ENCODE results near the gene NFIB.

The NFIB gene

DNA sequence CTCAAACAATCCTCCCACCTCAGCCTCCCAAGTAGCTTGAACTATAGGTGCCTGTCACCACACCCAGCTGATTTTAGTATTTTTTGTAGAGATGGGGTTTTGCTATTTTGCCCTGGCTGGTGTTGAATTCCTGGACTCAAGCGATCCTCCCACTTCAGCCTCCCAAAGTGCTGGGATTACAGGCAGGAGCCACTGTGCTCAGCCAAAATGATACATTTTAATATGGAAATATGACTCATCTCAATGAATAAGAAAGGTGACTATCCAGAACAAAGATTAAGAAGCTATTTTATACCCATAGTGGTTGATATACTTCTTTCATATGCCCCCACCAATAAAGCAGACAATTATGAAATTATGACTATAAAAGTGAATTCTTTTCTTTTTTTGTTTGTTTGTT lies 166.2 kb downstream of the NFIB start:
- ATAC-seq (no peak), DNase-seq (no peak)

DNA sequence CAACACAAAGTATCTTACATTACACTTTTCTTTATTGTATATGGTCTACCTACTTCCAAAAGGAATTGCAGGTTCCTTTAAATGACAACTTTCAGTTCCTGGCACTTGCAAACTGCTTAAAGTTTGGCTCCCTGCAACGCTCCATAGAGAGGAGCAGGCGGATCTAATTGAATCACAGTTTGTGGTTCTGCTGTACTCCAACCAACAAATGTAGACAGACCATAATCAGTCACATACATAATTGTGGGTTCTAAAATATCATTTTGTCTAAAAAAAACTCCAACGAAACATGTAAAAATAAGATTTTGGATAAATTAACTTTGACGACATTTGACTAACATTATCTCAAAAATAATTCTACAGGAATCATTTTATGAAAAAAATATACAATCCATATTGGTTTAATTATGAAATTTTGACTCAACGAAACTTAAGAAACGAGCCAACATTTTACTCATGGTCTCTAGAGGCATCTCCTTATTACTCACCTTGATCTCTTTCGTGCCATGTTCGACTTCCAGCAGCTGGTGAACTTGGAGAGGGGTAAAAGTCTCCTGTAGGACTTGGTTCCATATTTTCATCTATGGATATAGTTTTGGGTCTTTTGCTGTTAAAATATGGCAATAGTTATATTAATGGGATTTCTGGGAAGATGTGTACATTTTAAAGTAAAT lies 167.6 kb downstream of the NFIB start:
- no peak for ATAC-seq
- no peak for DNase-seq

DNA sequence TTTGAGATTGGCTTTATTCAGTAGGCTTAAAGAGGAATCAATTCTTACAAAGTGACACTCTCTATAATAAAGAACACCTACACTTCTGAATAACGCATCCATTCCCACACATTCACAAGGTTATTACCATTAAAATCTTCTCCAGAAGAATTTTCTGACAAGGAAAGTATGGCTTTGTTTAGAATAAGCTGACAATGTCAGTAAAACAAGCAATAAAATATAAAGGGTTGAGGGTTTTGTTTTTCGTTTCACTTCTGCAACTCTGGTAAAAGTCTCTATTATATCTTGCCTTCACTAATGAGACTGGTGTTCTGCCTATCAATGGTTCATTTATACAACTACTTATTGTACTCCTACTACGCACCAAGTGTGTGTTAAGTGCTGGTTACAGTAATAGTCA lies 169.7 kb downstream of the NFIB start:
- ATAC-seq (no peak), DNase-seq (no peak)

DNA sequence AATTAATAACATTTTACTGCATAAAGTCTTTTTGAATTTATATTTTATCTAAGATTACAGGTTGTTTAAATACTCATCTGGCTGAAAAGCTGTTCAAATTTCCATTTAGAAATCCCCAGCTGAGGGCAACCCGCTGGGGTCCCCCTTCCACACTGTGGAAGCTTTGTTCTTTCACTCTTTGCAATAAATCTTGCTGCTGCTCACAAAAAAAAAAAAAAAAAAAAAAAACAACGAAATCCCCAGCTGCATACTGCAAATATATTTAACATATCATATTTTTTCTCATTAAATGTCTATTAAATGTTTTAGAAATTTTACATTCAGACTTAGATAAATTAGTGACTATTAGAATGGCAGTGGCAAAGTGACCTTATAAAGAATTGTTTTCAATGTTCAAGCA lies 172.2 kb downstream of the NFIB start:
- DNase-seq (no peak), ATAC-seq (no peak)

DNA sequence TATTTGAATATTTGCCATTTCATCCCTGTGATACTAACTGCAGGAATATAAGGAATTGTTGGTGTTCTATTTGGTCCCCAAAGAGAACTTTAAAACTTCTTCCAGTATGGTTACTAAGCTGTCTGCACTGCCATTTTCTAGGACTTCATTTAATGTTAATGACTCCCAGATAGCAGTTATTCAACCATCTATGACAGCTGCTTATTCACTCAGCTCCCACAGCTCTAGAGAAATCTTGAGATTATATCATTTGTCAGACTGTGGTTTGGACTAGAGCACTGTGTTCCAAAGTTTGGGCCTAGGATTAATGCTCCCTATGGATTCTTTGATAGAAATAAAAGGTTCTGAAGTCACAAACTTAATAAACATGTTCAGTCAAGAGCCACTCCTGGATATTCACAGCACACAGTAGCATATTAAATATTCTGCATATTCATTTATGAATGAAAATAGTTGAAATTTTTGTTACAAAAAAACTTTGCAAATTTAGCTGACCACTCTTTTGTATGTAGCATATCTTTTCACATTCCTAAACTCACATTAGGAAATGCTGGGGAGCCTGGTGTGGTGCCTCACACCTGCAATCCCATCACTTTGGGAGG lies 173.7 kb downstream of the NFIB start:
- ATAC-seq = no peak

DNA sequence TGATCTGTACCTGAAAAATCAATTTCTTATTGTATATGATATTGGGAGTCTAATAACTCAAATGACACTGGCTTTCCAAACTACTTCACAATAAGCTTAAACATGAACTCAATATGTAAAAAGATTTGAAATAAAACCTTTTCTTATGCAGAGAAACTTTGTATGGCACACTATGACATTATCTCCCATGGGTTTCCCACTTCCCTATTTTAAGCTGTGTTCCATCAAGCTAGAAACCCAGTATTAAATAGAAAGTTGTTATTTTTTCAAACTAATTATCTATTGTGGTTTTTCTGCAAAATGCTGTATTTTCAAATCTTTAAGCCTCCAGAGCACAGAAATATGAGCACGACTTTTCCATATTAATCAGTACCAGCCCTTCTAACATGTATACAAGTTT lies 174.7 kb downstream of the NFIB start:
- ATAC-seq (no peak), DNase-seq (no peak)

More for the DNA sequence above, 173.7 kb downstream of the NFIB start:
- no peak for DNase-seq

DNA sequence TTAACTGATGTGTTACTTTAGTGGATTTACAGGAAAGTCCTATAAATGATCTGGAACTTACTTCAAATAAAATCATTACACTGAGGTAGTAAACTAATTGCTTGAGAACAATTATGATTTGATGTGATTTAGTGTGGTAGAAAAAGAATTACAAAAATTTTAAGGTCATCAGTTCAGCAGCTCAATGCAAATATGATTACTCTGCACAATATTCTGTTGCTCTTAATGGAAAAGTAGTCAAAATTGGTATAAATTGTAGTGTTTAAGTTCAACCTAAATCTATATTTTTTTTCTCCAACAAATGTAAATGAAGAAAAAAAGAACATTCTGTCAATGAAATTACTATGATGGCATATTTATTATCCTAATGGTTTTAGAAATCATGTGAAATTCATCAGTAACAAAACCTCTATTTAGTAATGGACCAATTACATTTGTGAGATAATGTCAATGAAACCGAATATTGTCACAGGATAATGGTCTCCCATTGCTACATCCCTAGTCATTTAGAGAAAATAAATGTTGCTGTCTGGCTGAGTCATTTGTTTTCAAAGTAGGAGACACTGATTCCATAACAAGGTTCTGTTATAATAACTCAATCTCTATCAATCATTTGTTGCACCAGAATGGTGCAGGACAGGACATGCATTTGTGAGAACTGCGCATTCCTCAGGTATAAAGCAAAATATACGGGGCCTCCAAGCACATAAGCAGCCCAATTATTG lies 177.1 kb downstream of the NFIB start:
- ATAC-seq (no peak), DNase-seq (no peak)

DNA sequence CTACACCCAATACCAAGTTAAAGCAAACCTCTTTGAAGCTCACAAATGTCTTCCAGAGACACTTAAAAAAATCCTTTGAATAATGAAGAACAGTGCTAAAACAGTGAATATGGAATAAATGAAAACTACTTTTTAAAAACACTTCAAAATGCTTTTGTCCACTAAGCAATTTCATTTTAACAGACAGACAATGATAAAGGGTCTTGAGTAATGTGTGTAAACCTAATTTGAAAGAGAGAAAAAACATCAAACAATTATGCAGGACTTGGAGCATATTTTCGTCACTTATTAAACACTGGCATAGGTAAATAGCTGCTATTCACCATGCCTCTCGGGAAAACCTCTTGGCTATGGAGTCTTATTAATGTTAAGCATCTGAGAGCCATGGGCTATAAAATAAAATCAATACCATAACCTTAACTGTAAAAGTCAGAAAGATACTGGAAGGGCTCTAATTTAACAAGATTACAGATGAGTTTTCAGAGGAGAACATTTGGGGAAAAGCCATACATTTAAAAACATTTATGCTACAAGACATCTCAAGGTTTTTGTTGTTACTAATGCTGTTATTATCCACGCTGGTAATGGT lies 177.8 kb downstream of the NFIB start:
- DNase-seq (no peak), ATAC-seq (no peak)

DNA sequence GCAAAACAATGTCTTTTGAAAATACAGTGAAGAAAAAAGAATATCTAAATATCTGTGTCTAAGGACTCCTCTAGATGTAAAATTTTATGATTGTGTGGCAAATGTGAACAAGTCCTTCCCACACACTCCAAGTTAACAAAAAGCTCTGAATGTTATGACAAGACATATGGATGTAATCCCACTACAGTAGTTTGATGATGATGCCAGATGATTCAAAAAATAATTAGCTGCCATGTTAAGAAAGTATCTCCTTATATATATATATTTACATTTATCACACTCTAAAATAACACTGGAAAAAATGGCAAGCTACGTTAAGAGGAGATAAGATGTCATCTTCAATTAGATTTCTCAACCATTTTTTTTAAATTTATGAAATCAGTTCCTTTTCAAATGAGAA lies 178.5 kb downstream of the NFIB start:
- no peak for ATAC-seq

DNA sequence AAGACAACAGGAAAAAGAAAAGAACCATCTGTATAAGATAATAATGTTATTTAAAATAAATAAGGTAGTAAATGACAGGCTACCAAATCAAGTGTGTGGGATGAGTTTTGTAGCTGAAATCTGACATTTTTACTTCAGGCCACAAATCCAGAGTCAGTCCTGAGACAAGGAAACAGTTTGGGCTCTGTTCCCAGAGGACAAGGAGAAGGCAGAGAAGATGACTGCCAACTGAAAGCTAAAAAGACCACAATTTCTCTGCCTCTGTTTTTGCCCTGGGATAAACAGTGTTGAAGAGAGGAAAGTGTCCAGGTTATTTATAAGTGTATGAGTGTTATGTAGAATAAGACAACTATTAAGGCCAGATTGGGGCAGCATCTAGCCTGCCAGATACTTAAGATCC lies 180.5 kb downstream of the NFIB start:
- DNase-seq = no peak

More for the DNA sequence above, 178.5 kb downstream of the NFIB start:
- DNase-seq = no peak

DNA sequence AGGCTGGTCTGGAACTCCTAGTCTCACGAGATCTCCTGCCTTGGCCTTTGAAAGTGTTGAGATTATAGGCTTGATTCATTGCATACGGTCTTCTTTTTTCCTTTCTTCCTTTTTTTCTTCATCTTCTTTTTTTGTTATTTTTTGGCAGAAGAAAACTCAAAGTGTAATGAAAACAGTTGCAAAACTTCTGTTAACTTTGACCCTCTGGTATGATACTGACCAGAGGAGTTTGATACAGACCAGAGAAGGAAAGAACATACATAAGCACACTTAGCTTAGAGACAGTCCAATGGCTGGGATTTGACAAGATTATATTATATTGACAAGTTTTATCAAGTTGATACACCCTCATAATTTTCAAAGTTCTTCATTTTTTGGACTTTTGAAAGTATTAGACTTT lies 181.2 kb downstream of the NFIB start:
- ATAC-seq (no peak), DNase-seq (no peak)

More for the DNA sequence above, 180.5 kb downstream of the NFIB start:
- no peak for ATAC-seq

DNA sequence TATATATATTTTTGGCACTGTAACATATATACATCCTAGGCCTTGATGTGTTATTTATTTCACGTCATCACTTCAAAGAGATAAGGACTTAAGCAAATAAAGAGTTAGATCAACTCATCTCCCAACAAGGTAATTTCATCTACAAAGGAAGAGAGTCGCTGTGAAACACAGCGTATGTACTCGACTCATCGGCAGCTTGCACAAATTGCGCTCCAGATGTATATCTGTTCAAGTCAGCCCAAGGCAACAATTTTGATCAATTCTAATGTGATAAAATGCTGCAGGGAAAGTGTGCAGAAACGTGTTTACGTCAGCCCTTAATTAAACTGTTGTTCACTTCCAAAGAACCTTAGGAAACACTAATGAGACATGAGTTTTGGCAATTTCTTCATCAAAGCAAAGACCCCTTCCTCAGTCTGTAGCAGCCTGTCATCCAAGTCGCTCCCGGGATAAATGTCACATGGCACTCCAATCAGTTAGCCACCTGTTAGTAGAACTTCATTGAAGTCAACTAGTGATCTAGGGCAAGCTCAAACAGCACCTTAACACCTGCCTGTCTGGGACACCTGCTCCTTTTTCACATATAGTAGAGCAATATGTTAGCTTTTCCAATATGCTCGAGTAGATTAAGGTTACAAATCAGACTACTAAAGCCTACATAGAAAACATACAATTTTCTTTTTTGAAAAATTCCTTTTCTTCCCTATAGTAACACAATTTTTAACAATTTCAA lies 182.4 kb downstream of the NFIB start:
- ATAC-seq = no peak
- DNase-seq = no peak

DNA sequence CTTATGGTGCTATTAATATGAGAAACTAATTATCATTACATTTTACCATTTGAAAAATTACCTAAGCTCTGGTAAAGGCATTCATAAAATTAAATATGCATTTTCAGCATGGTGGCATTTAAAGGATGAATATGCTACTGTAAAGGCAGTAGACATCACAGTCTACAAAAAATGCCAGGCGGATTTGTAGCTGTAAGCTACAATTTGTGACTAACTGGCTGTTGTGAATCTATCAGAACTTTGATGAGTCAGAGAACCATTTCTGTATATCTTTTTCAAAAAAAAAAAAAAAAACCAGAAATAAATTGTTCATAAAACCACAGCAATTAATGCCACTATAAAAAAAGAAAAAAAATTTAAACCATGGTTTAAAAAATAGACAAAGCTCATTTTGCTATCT lies 186.3 kb downstream of the NFIB start:
- DNase-seq (no peak), ATAC-seq (no peak)

DNA sequence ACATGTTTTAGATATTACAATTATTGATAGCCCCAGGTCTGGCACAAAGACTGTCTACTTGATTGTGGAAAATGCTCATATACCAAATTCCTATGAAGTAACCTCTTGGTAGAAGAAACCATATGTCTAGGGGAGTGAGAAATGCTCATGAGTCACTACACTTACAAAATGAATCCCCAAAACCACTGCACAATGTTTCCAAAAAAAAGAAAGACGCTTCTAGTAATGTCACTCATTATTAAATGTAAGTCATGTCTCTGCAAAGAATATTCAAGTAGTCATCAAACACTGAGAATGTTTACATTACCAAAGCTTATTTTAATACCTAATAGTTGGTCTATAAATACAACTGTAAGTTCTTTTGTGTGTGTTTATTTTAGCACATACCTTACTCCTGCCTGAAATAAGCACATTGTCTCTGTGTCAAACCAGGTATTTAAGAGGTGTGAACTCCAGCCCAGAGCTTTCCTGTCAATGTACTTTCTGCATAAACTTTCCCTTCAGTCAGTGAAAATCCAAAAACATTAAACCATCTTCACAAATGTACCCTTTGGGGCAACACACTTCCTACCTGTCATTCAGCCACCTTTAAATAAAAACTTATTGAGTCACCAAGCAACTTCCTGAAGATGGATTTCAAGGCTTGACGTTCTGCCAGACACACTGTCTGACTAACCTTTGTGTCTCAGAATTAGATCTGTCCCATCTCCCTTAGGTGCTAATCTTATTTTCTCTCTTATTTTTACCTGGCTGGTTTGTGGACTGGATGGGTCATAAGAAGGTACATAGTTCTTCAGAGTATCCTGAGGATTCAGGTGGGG lies 194.0 kb downstream of the NFIB start:
- DNase-seq = no peak
- ATAC-seq = no peak

DNA sequence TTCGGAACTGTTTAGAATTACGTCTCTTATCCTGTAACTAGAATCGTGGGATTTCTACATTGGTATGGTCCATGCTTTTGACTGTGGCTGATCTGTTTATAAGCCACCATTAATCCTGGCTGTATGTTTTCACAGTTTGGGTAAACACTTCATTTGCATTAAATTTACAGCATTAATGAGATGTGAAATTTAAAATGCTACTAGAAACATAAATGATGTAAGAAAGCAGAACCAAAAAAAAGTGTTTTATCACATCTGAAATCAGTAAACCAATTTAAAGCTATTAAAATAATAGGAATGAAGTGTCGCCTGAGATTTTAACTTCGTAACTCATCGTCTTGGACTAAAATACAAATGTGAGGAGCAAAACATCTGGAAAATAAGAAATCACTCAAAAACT lies 201.7 kb downstream of the NFIB start:
- no peak for DNase-seq
- ATAC-seq = no peak

DNA sequence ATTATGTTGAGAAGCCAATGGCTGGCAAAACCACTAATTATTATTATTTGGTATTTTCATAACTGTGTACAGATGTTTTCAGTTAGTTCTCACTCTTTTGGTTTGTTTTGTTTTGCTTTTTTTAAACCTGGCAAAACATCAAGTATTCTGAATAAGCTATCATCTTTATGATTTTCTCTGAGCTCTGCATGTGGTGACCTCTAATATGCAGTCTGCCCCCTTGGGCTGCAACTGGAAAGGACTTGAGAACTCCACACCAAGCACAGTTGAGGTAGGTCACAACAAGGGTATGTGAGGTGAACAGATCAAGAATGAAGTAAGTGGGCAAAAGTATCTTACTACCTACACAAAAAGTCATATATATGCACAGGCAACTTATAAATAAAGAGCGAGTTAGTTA lies 202.2 kb downstream of the NFIB start:
- no peak for DNase-seq
- no peak for ATAC-seq

DNA sequence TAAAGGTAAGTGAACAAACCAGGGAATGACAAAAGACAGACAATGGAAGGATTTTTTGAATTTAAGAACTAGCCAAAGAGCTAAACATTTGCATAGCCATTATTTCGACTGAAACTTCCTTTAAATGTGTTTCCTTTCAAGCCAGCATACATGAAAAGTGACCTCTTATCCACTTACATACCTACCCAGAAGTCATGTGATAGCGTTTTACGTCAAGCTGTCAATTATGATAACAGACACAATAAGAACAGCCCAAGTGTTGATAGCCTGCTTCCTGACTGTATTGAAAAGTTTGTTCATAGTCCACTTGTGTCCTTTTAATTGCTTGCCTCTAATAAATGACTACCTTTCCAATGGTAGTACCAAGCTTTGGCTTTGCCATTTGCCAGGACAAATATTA lies 206.0 kb downstream of the NFIB start:
- no peak for DNase-seq
- no peak for ATAC-seq

DNA sequence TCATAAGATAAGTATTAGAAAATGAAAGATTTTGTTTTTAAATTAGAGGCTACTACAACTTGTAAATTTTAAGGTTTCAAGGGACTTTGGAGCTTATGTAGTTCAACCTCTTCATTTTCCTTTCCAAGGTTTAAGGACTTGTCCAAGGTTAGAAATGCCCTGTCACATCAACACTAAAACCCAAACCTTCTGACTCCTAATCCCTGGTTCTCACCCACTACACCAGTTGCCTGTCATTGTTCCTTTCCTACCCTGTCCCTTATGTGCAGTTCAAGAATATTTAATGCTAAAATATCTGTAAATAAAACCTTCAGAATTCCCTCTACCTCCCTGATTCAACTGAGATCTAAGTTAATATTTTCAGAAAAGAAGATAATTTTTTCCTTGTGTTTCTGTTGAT lies 206.4 kb downstream of the NFIB start:
- DNase-seq (no peak), ATAC-seq (no peak)

DNA sequence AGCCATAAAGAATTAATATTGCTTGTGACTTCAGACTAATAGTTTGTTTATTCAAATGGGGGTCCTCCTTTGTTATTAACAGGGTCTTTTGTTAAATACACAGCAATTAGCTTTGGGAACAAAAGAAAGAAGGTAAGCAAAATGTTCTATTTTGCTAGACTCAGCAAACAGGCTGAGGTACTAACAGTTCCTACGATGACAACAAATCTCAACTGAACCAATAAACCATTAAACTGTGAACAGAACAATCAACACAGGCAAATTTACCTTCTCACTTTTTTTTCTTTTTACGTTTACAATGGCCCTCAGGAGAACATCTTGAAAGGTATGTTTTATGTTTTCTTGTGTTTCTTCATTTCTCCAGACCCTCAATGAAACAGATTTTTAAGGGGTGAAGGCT lies 207.2 kb downstream of the NFIB start:
- ATAC-seq = no peak
- no peak for DNase-seq

DNA sequence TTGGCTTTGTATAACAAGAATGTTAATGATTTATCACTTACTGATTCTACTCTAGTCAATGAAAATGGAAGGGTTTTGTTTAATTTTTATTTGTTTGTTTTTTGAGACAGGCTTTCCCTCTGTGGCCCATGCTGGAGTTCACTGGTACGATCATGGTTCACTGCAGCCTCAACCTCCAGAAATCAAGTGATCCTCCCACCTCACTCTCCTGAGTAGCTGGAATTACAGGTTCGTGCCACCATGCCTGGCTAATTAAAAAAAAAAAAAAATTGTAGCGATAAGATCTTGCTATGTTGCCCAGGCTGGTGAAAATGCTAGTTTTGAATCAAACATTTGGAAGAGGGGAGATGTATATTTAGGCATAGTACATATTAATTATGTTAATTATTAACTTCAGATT lies 209.4 kb downstream of the NFIB start:
- DNase-seq = no peak
- ATAC-seq = no peak

DNA sequence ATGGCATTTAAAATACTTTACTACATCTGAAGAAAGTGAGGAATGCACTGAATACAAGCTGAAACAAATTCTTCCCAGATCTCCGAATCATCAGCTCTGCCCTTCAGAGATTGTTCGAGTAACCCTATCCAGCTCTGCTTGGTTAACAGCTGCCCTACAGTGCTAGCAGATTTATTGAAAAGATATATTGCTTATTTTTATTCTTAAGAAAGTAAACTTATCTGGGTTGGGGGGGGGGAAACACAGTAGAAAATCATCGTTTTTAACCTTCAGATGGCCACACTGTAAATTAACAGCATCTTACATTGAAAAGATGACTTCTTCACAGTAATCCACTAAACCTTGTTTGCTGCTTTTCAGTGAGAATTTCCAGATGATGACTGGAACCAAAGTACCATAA lies 210.8 kb downstream of the NFIB start:
- ATAC-seq (no peak), DNase-seq (no peak)

DNA sequence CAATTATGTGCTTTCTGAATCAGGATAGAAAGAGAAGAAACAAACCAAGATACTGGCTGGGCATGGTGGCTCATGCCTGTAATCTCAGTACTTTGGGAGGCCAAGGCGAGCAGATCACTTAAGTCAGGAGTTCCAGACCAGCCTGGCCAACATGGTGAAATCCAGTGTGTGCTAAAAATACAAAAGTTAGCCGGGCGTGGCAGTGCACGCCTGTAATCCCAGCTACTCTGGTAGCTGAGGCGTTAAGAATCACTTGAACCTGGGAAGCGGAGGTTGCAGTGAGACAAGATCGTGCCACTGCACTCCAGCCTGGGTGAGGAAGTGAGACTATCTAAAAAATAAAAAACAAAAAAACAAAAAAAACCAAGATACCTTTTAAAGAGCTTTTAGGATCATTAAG lies 214.2 kb downstream of the NFIB start:
- no peak for ATAC-seq
- DNase-seq = no peak
